A549 (cell line): ENCODE data around the gene FDPS.

Experiments used
- BCL3 ChIP-seq: fragments of >200 bp; sonication (Bioruptor Twin); formaldehyde crosslinking; IDR thresholded peaks from 3 replicates; pipeline ENCODE4 v1.6.1; 2016
- CTCF ChIP-seq: fragments of >200 bp; sonication (Bioruptor Twin); formaldehyde crosslinking; IDR thresholded peaks from 3 replicates; pipeline ENCODE4 v1.5.1; 2016
- RFX5 ChIP-seq: fragments of 450-650 bp; IDR thresholded peaks from 2 replicates; pipeline ENCODE4 v1.7.1; 2014; ENCODE audit warnings: antibody characterized with exemption, mild to moderate bottlenecking, moderate library complexity
- USF2 ChIP-seq: fragments of 450-650 bp; IDR thresholded peaks from 2 replicates; pipeline ENCODE4 v1.6.1; 2014; ENCODE audit warnings: antibody characterized with exemption

GRCh38 chr1:155285063-155285462 is 23.6 kb upstream of the FDPS start:
- TF ChIP-seq CTCF (no peak), USF2 (no peak), BCL3 (no peak), RFX5 (no peak)
